Ovary (tissue), 9 donors: ENCODE data around the gene ACOT7. TPM values are rescaled to one million over a fixed set of nuclear protein-coding genes. Genes with fewer than 3 reads are reported as not detected.

Experiments used
- DNase-seq, 5 donors: peaks; one replicate each; pipeline ENCODE4 v3.0.0-alpha.2; 2019 to 2020
- H3K27ac ChIP-seq, 2 donors: fragments of 200-600 bp; one replicate each; pipeline versions ENCODE4 v1.5.1 to v1.8.0; 2019 to 2022
- H3K27me3 ChIP-seq: fragments of 200-600 bp; one replicate; pipeline ENCODE4 v1.8.0; 2022
- H3K36me3 ChIP-seq: fragments of 200-600 bp; sonication (generic); one replicate; pipeline ENCODE4 v1.5.1; 2019
- H3K4me1 ChIP-seq: one replicate; pipeline ENCODE4 v1.8.1; 2013; ENCODE audit warnings: mild to moderate bottlenecking, moderate library complexity; ENCODE audit not compliant: insufficient read depth
- H3K4me3 ChIP-seq: fragments of 200-600 bp; sonication (generic); one replicate; pipeline ENCODE4 v1.5.1; 2017
- H3K9me3 ChIP-seq, 2 donors: fragments of 200-600 bp in 1 of 2; sonication (generic) in 1 of 2; one replicate each; pipeline versions ENCODE4 v1.5.1 to v1.8.1; 2013 to 2019; ENCODE audit warnings: mild to moderate bottlenecking in 1 of 2, moderate library complexity in 1 of 2
- CTCF ChIP-seq, 3 donors: fragments of 450-650 bp in 2 of 3; fragments of 200-600 bp in 1 of 3; IDR thresholded peaks; one replicate each; pipeline versions ENCODE4 v1.5.1 to v1.8.0; 2016 to 2022; ENCODE audit warnings: antibody characterized with exemption in 3 of 3, mild to moderate bottlenecking in 1 of 3
- EP300 ChIP-seq: sonication (generic); formaldehyde crosslinking; IDR thresholded peaks from one replicate; pipeline ENCODE4 v1.6.1; 2017; ENCODE audit warnings: antibody characterized with exemption
- POLR2A ChIP-seq: fragments of 450-650 bp; IDR thresholded peaks from one replicate; pipeline ENCODE4 v1.6.1; 2017; ENCODE audit warnings: antibody characterized with exemption, mild to moderate bottlenecking, moderate library complexity
- WGBS, 3 donors: extraction: QIAGEN DNeasy Blood & Tissue Kit in 1 of 3; methylation state at CpG; one replicate each; pipeline versions ENCODE4 v1.1.5 to v1.1.7; 2013 to 2017; 5-methylcytosine and 5-hydroxymethylcytosine counted together
- intact Hi-C, 4 donors: fragments of 100-400 bp; cut with DNase I; formaldehyde crosslinking; loops; one replicate each; pipeline versions ENCODE4 v1.11.0 to v1.15.1; 2022 to 2023
- polyA plus RNA-seq, 2 donors: library from polyadenylated mRNA; stranded (reverse); fragments of 200-250 nt in 1 of 2; fragments of 350-450 nt in 1 of 2; fragmentation: Illumina TruSeq in 1 of 2; extraction: RNeasy Lipid Tissue Mini Kit (QIAGEN cat#74804) in 1 of 2; gene quantifications; one replicate each; pipeline ENCODE4 v1.2.3, GENCODE V29; 2013 to 2014
- total RNA-seq, 7 donors: library from RNA; depleted of rRNA in 2 of 7; stranded (reverse); fragments of >200 nt in 2 of 7; fragmentation: NEBNext Ultra II Directional in 3 of 7; extraction: Animal tissue kit (Norgen Biotek cat#: 25700) in 3 of 7; gene quantifications; one replicate each; pipeline versions ENCODE4 v1.1.0 to v1.2.4, GENCODE V29; 2016 to 2023
- donor health status: DM: no; HTN: no; CAD: no; lungs with moderate emphysema.
- donor health status: DM: no; HTN: no; CAD: no.
- donor health status: Bipolar disorder and iron deficiency.
- donor health status: DM: yes; HTN: yes; CAD: no.
- donor health status: DM: no; HTN: no; CAD: no.
- donor health status: DM: yes; HTN: yes; CAD: no.

The ACOT7 gene
- total and polyA plus RNA-seq, 9 donors: 6.4 to 20.7 (median 11.3) TPM

GRCh38 chr1:6332821-6333220 lies 60.7 kb downstream of the ACOT7 start:
- no peak overlapping the region for H3K4me3 ChIP-seq
- 94 to 97% (median 96%) methylated on average over 10 of the region's 10 CpGs for WGBS, 3 donors
- no peak for DNase-seq
- no peak overlapping the region for H3K27ac ChIP-seq
- no peaks in the 10 kb centered on the region for H3K9me3 ChIP-seq
- TF ChIP-seq CTCF (IDR thresholded peaks at IDR 0.05) (no peak), EP300 (no peak), POLR2A (no peak)
- H3K27me3 ChIP-seq: no peaks in the 10 kb centered on the region
- H3K36me3 ChIP-seq: no peaks in the 10 kb centered on the region
- intact Hi-C loops: loop anchor here in 1 of 4 donors (10.0 kb wide), 1 partner anchor 288 kb away; the partner anchor contains the start of gene KCNAB2
- H3K4me1 ChIP-seq: peaks cover 18% of the 10 kb centered on the region

- DNase-seq: no peak
- H3K36me3 ChIP-seq: no peaks in the 10 kb centered on the region
- no peaks in the 10 kb centered on the region for H3K27me3 ChIP-seq
- H3K4me1 ChIP-seq: peaks cover 18% of the 10 kb centered on the region
- no peaks in the 10 kb centered on the region for H3K9me3 ChIP-seq
- TF ChIP-seq EP300 (no peak), POLR2A (no peak), CTCF (IDR thresholded peaks at IDR 0.05) (no peak)
- H3K4me3 ChIP-seq: no peak overlapping the region
- WGBS, 3 donors: 74 to 82% (median 76%) methylated on average over 18 of the region's 18 CpGs
- no peak overlapping the region for H3K27ac ChIP-seq
- intact Hi-C loops: loop anchor here in 1 of 4 donors (10.0 kb wide), 1 partner anchor 287 kb away; the partner anchor contains the start of gene KCNAB2
These were observed 61.9 kb downstream of the ACOT7 start for GRCh38 chr1:6331543-6332273.

- WGBS, 3 donors: 37 to 48% (median 37%) methylated on average over 16 of the region's 16 CpGs
- no peaks in the 10 kb centered on the region for H3K27me3 ChIP-seq
- no peaks in the 10 kb centered on the region for H3K9me3 ChIP-seq
- H3K4me1 ChIP-seq: peaks cover 18% of the 10 kb centered on the region
- peak in 2 of 5 donors; percentile 45 to 50 for DNase-seq
- peak overlapping the region in 1 of 2 donors; percentile 53 for H3K27ac ChIP-seq
- TF ChIP-seq CTCF (IDR thresholded peaks at IDR 0.05): no peak
- H3K4me3 ChIP-seq: no peak overlapping the region
- H3K36me3 ChIP-seq: no peaks in the 10 kb centered on the region
- intact Hi-C loops: loop anchor here in 1 of 4 donors (10.0 kb wide), 1 partner anchor 286 kb away; the partner anchor contains the start of gene KCNAB2
These were observed 63.1 kb downstream of the ACOT7 start for GRCh38 chr1:6330410-6330911.

GRCh38 chr1:6329851-6330250 lies 63.7 kb downstream of the ACOT7 start:
- intact Hi-C loops: loop anchor here in 1 of 4 donors (10.0 kb wide), 1 partner anchor 285 kb away; the partner anchor contains the start of gene KCNAB2
- WGBS, 3 donors: 51 to 61% (median 59%) methylated on average over 13 of the region's 13 CpGs
- no peak overlapping the region for H3K4me3 ChIP-seq
- H3K27me3 ChIP-seq: no peaks in the 10 kb centered on the region
- H3K4me1 ChIP-seq: peaks cover 18% of the 10 kb centered on the region
- no peaks in the 10 kb centered on the region for H3K9me3 ChIP-seq
- no peaks in the 10 kb centered on the region for H3K36me3 ChIP-seq
- DNase-seq: no peak
- TF ChIP-seq CTCF (IDR thresholded peaks at IDR 0.05): no peak
- TF ChIP-seq EP300: no peak
- no peak for TF ChIP-seq POLR2A
- H3K27ac ChIP-seq: peak overlapping the region in 1 of 2 donors; percentile 53
